Loucy (cell line): ENCODE measurements around the gene SLCO2A1.

Experiments used
- H2AFZ ChIP-seq: fragments of 200-600 bp; sonication (generic); 2 replicates; pipeline ENCODE4 v1.6.0; 2016; ENCODE audit warnings: antibody characterized with exemption, mild to moderate bottlenecking, low read length, moderate library complexity
- H3F3A ChIP-seq: fragments of 200-600 bp; 2 replicates; pipeline ENCODE4 v1.6.0; 2016; ENCODE audit warnings: antibody characterized with exemption, low read depth, mild to moderate bottlenecking
- H3K27me3 ChIP-seq: fragments of 200-600 bp; sonication (generic); 2 replicates; pipeline ENCODE4 v1.6.1; 2014; ENCODE audit warnings: low read length, mild to moderate bottlenecking; ENCODE audit not compliant: insufficient read depth, poor library complexity, severe bottlenecking
- H3K36me3 ChIP-seq: fragments of 200-600 bp; sonication (generic); 2 replicates; pipeline ENCODE4 v1.6.1; 2016; ENCODE audit warnings: low read length; ENCODE audit not compliant: insufficient read depth
- H3K4me1 ChIP-seq: fragments of 200-600 bp; sonication (generic); 2 replicates; pipeline ENCODE4 v1.5.1; 2014; ENCODE audit warnings: low read length, mild to moderate bottlenecking; ENCODE audit not compliant: insufficient read depth, poor library complexity, severe bottlenecking
- H3K4me2 ChIP-seq: fragments of 200-600 bp; sonication (generic); 2 replicates; pipeline ENCODE4 v1.6.0; 2014; ENCODE audit warnings: antibody characterized with exemption, low read length, low read depth, mild to moderate bottlenecking; ENCODE audit not compliant: poor library complexity, severe bottlenecking
- H3K4me3 ChIP-seq: fragments of 200-600 bp; sonication (generic); 2 replicates; pipeline ENCODE4 v1.5.1; 2014; ENCODE audit warnings: low read length, mild to moderate bottlenecking, mixed read lengths; ENCODE audit not compliant: poor library complexity, severe bottlenecking
- H3K79me2 ChIP-seq: fragments of 200-600 bp; sonication (generic); 2 replicates; pipeline ENCODE4 v1.6.1; 2014; ENCODE audit warnings: low read length; ENCODE audit not compliant: insufficient read depth
- H3K9ac ChIP-seq: fragments of 200-600 bp; sonication (generic); 2 replicates; pipeline ENCODE4 v1.6.0; 2014; ENCODE audit warnings: mild to moderate bottlenecking, low read depth, low read length, moderate library complexity; ENCODE audit not compliant: poor library complexity, severe bottlenecking
- H3K9me2 ChIP-seq: fragments of 200-600 bp; sonication (generic); replicated peaks from 2 replicates; pipeline ENCODE4 v1.6.1; 2016; ENCODE audit warnings: low read depth, low read length, mixed read lengths
- H3K9me3 ChIP-seq: fragments of 200-600 bp; sonication (generic); 2 replicates; pipeline ENCODE4 v1.6.1; 2014; ENCODE audit warnings: mild to moderate bottlenecking, antibody characterized with exemption, low read length, low read depth; ENCODE audit not compliant: insufficient read depth
- H4K20me1 ChIP-seq: fragments of 200-600 bp; sonication (generic); 2 replicates; pipeline ENCODE4 v1.6.0; 2014; ENCODE audit warnings: antibody characterized with exemption, low read length, mild to moderate bottlenecking; ENCODE audit not compliant: insufficient read depth, poor library complexity, severe bottlenecking
- EZH2phosphoT487 ChIP-seq: fragments of 200-600 bp; IDR thresholded peaks from 2 replicates; pipeline ENCODE4 v1.6.1; 2018; ENCODE audit warnings: antibody characterized with exemption, mild to moderate bottlenecking, moderate library complexity, borderline replicate concordance
- TF ChIP-seq, protein P1 (sequence below): fragments of 200-600 bp; sonication (generic); conservative IDR thresholded peaks from 2 replicates; pipeline ENCODE4 v1.5.1; 2014; ENCODE audit warnings: mild to moderate bottlenecking, antibody characterized with exemption, low read length

SLCO2A1 gene

GRCh38 chr3:133945381-133946095, 84.2 kb downstream of the SLCO2A1 start:
- Histone ChIP-seq H3K27me3 (no peaks in the 10 kb centered on the region), H3F3A (no peaks in the 10 kb centered on the region), H3K4me3 (no peak overlapping the region)

GRCh38 chr3:133944641-133945380, 84.9 kb downstream of the SLCO2A1 start:
- Histone ChIP-seq H3K9me2 (no peaks in the 10 kb centered on the region), H3K9me3 (no peaks in the 10 kb centered on the region), H3K79me2 (no peaks in the 10 kb centered on the region), H2AFZ (0 out of 2 replicates have a peak overlapping the region, but pooled peaks have one; percentile 48), H3K9ac (no peak overlapping the region), H4K20me1 (no peaks in the 10 kb centered on the region), H3F3A (no peaks in the 10 kb centered on the region), H3K4me2 (no peak overlapping the region), H3K27me3 (no peaks in the 10 kb centered on the region), H3K4me3 (no peak overlapping the region), H3K4me1 (peaks cover 53% of the 10 kb centered on the region), H3K36me3 (no peaks in the 10 kb centered on the region)
- TF ChIP-seq, protein P1, sequence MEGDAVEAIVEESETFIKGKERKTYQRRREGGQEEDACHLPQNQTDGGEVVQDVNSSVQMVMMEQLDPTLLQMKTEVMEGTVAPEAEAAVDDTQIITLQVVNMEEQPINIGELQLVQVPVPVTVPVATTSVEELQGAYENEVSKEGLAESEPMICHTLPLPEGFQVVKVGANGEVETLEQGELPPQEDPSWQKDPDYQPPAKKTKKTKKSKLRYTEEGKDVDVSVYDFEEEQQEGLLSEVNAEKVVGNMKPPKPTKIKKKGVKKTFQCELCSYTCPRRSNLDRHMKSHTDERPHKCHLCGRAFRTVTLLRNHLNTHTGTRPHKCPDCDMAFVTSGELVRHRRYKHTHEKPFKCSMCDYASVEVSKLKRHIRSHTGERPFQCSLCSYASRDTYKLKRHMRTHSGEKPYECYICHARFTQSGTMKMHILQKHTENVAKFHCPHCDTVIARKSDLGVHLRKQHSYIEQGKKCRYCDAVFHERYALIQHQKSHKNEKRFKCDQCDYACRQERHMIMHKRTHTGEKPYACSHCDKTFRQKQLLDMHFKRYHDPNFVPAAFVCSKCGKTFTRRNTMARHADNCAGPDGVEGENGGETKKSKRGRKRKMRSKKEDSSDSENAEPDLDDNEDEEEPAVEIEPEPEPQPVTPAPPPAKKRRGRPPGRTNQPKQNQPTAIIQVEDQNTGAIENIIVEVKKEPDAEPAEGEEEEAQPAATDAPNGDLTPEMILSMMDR, result no peak
- TF ChIP-seq EZH2phosphoT487, result no peak

More at GRCh38 chr3:133945381-133946095, 84.2 kb downstream of the SLCO2A1 start:
- TF ChIP-seq EZH2phosphoT487, result no peak
- TF ChIP-seq, protein P1, result no peak
- 0 out of 2 replicates have a peak overlapping the region, but pooled peaks have one; percentile 48 for H2AFZ ChIP-seq
- peaks cover 53% of the 10 kb centered on the region for H3K4me1 ChIP-seq
- H3K9me2 ChIP-seq, result no peaks in the 10 kb centered on the region
- H3K36me3 ChIP-seq, result no peaks in the 10 kb centered on the region
- H3K9me3 ChIP-seq, result no peaks in the 10 kb centered on the region
- no peak overlapping the region for H3K9ac ChIP-seq
- H3K79me2 ChIP-seq, result no peaks in the 10 kb centered on the region
- peak overlapping the region; percentile 14 for H3K4me2 ChIP-seq
- no peaks in the 10 kb centered on the region for H4K20me1 ChIP-seq

- Histone ChIP-seq H2AFZ (no peak overlapping the region), H3K4me2 (peak overlapping the region; percentile 21), H3K9ac (peak overlapping the region; percentile 14), H3K79me2 (no peaks in the 10 kb centered on the region), H4K20me1 (no peaks in the 10 kb centered on the region), H3K9me2 (no peaks in the 10 kb centered on the region), H3F3A (no peaks in the 10 kb centered on the region), H3K36me3 (no peaks in the 10 kb centered on the region), H3K9me3 (no peaks in the 10 kb centered on the region), H3K4me3 (no peak overlapping the region), H3K27me3 (no peaks in the 10 kb centered on the region), H3K4me1 (peaks cover 57% of the 10 kb centered on the region)
- TF ChIP-seq, protein P1, result no peak
- no peak for TF ChIP-seq EZH2phosphoT487
These were observed 85.5 kb downstream of the SLCO2A1 start for GRCh38 chr3:133944181-133944580.
